IPS-NIHi11 (cell line): ENCODE data around the gene RUNX1.
"Not testable (repeated sequence)": the region's sequence is repeated elsewhere in the genome, so short reads cannot be mapped to it uniquely, and the experiment has no call there.

Experiments
- DNase-seq: peaks from one replicate; pipeline ENCODE4 v3.0.0; 2012; ENCODE audit warnings: mixed read lengths, low spot score

The RUNX1 gene

DNA sequence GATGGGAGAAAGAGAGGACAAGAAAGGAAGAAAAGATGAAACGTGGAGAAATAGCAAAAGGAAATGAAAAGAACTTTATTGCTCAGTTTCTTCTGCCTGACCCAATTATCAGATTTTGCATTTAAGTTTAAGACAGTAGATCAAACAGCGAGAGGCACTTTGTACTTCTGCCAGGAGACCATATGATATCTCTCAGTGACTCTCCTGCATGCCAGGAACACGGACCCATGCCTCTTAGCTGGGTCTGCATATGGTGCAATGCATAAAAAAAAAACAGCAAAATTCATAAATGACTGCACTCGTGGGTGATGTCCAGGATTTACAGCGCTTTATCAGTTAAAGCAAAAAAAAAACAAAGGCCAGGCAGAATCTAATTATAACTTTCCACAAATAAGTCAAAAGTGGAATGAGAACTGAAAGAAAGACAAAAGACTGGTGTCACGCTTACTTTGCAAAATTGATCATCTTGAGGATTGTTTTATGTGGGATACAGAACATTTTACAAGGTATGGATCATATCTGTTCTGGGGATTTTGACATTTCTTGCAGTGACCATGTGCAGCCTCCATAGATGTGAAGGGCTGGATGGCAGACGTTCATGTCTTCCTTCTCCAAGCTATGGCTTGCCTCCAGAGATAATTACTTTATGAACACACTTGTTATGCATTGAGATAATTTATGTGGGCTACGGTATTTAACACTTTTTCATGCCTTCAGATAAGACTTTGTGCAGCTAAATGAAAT, 79.5 kb downstream of the RUNX1 start:
- no peak for DNase-seq

DNA sequence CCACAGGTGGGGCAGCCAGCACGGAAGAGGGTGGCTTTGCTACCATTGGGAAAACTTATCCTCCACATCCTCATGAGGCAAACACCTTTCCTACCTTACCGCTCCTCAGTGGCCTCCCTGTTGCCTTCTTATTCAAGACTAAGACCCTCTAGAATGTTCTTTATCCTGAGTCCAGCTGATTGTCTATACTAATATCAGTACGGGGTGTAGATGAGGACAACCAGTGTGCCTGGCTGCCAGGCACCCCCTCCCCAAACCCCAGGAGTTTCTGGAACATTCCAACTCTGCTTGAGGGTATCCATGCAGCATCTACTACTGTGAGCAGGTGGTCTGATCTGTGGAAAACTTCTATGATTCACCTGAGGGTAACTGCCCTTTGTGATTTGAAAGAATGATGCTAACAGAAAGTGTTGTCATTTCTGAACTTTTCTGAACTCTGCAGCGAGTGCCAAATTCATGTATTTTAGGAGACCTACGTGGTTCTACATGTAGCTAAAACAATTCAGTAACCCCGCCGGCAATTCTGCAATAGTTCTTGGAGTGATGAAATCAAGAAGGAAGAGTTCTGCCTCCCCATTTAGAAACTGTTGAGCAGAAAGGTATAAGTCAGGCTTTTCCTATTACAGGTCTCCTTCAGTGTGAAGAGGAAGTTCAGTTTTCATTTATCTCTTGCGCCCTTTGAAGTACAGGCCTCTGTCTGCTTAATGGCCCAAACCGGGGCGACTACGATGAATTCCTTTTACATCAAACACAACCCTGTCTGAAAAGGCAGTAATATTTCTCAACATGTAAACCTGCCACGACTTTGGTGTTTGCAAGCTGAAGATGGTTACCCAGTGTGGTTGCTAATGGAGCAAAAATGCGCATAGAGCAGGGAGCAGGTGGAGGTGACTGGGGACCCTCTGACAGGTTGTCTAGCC, 80.4 kb downstream of the RUNX1 start:
- no peak for DNase-seq

DNA sequence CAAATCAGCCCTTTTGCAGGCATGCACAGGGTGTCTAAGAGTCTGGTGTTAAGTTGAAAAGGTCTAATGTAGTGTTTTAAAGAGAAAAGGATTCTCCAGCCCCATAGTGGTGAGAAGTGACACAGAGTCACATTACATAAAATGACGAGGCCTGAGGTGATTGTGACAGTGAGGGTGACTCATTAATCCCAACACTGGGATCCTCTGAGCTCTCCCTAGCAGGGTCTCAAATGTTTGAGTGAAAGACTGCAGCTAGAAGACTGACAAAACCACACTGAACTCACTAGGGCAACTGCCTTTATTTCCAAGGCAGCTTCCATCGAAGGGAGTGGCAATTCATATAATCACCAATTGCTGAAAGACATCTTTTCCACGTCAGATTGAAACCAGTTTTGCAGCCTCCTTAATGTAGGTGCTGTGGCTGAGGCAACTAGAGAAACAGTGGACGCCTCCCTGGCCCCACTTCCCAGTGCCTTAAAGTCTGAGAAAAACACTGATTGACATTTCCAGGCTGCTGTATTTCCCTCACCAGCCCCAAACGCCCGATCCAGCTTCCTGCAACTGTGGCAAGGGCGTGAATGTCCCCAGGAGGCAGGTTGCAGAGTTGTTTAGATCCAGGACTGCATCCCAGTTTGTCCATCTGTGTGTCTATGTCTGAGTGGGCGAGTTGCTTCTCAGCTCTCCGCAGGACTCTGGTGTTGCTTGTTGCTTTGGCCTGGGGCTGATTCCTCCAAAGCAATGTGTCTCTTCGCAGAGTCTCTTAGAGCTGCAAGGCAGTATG, 81.4 kb downstream of the RUNX1 start:
- DNase-seq = no peak

DNA sequence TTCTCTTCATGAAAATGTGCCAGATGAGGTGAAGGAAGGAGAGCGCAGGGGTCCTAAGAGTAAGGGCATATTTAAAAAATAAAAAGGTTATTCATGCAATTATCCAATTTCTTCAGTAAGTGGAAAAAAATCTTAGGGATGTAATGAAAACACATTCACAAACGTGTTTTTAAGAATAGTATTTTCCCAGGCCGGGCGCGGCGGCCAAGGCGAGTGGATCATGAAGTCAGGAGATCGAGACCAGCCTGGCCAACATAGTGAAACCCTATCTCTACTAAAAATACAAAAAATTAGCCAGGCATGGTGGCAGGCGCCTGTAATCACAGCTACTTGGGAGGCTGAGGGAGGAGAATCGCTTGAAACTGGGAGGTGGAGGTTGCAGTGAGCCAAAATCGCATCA, 82.2 kb downstream of the RUNX1 start:
- DNase-seq = not testable (repeated sequence)

DNA sequence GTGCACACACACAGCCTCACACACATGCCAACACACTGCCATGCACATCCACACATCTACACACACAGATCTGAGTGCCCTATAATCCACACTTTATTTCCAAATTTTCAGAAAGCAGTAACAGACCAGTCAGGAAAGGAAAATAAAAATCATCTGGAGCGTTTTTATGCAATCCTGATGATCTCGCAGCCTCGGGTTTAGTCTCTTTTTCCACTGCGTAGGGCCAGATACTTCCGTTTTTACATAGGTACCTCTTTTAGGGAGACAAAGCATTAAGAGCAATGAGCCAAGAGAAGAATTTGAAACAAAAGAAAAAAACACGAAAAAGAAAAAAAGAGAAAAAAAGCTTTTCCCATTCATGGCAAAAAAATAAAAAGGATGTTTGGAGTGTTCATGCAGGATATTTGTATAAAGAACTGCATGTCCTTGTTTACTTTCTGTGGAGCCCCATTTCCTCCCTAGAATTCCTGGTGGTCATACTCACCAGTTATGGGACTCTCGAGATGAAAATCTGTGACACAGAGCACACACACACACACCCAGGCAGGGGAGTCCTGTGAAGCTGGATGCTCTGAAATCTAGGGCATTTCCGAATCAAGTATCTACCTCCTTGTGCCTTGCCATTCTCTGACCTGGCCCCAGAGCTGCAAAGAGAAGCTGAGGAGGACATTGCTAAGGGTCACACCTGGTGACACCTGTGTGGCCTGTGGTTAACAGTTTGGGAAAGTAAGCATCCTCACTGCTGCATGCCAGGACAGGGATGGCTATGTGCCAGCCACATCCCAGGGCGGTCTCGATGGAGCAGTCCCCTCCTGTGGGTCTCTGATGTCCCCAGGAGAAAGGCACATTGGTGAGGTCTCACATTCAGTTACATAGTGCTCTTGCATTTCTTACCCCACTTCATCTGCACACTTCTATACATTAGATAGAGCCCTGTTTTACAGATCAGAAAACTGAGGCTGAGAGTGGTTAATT, 83.6 kb downstream of the RUNX1 start:
- no peak for DNase-seq

DNA sequence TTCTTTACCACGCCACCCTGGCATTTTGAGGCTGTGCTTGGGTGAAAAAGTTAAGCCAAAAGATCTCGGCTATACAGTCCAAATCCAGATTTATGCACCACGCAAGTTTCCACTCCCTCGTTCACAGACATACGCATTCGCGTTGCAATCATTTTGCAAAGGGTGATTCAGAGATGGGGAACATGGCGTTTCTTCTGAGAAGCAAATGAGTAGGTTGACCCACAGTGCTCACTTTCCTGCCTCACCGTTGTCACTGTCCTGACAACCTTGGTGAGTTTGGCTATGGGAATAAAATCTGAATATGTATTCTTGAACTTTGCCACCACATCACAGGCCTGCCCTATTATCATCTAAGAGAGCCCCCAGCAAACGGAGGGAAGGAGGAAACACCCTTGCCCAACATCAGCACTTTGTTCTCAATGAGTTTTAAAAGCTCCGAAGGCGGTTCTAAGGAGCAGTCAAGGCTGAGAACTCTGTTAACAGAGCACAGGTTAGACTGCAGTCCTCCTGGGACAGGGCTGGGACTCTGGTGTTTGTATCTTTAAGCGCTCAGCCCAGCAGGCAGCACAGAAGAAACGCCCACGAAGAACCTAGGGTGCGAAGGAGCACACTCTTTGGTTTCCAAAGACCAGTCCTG, 86.4 kb downstream of the RUNX1 start:
- DNase-seq = no peak

DNA sequence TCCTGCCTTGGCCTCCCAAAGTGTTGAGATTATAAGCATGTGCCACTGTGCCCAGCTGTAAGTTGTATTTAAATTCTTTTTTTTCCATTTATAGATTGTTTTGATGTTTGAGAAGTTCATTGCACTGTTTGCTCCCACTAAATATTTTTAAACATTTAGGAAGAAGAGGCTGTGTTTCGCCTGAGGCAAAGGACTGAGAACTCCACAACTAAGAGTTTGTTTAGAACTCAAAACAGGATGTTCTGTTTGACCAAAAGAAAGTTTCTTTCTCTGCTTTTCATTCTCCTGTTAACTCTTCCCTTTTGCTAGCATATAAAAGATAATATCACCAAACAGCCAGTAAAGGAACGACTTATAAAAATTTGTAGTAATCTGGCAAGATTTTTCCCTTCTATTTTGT, 87.0 kb downstream of the RUNX1 start:
- no peak for DNase-seq

DNA sequence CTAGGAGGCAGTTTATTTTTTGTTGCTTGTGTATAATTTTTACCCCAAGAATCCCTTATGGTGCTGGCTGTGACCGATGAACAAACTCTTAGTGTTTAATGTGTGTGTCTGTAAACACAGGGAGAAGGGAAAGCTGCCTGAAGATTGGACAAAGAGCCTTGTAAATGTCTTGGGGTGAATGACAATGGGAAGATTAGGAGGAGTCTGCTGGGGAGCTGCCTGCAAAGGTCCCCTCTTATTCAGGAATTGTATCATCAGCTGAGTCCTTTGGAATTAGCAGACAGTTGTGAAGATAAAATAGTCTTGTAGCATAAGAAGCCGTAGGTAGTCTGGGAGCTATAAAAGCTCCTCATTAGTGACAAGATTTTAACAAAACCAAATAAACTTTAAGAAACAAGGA, 88.4 kb downstream of the RUNX1 start:
- DNase-seq = no peak

DNA sequence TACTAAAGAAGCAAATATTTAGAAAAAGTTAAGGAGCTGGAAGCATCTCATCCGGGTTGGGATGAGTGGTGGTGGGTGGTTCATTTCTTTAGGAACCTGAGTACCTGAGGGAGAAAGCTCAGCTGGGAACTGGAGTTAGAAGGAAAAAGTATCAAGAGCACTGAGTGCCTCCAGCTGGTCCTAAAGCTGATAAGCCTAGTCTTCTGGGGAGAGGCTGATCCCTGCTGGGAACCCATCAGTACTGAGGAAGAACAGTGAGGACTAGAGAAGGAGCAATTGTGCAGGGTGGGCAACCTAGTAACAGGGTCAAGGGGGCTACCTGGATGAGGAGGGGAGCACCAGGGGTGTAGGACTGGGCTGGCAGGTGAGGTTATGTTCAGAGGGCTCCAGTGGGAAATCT, 89.5 kb downstream of the RUNX1 start:
- DNase-seq = no peak

DNA sequence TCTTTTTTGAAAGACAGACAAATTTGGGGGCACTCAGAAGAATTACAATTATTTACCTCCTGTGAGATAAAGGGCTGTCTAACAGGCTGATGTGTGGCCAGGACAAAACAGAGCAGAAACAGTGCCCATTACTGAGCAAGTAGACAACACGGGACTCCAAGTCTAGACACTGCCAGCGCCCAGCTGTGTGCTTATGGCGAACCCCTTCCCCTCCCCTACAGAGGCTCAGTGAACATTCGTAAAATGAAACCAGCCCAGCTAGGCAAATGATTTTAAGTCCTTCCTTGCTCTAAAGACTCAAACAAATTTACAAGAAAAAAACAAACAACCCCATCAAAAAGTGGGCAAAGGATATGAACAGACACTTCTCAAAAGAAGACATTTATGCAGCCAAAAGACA, 91.1 kb downstream of the RUNX1 start:
- no peak for DNase-seq

DNA sequence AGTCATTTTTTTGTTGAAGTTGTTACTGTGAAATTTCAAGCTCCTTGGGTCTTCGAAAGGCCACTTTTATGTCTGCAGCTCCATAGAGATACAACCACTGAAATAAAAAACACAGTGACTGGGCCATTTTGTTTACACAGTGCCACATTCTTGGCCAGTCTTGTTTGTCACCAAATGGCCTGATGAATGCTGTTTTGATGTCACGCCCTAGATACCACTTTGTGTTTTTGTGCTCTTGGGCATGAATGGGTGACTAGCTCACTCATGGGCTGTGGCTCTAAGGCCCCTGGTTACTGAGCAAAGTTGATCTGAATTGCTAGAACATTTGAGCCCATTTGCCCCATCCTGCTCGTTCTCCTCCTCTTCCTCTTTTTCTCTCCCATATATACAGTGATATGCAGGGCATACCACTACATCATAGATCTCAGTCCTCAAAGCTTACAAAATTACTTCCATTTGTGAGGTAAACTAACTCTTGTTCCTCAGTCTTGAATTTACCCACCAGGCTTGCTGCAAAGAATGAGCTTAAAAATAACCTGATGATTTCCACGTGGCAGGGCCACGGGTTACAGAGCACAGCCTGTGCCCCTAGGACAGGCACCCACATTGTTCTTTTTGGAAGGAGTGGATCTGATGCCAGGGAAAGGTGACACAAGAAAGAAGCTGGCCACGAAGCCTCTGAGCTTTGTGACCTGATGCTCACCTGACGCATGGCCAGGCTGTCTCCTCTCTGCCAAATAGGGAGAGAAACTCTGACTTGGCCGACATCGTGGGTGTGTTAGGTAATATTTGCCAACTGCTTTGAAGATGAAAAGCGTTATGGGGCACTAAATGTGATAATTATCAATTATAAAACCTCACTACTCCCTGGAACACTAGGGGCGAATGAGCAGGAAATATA, 92.4 kb downstream of the RUNX1 start:
- no peak for DNase-seq

DNA sequence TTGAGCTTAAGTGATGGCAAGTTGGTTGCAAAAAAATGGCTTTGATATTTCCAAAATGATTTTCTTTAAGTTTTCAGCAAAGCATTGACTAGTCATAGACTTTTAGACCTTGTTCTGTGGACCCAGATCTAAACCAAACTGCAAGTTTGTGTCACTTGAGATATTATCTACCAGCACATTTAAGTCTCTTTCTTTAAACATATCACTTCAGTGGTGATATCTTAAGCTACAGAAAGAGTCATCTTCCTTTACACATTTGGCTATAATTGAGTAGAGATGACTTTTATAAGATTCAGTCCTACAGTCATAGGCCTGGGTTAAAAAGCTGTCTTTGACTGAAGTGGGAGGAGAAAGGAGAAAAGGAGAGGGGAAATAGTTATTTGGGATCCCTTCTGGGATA, 95.2 kb downstream of the RUNX1 start:
- no peak for DNase-seq

DNA sequence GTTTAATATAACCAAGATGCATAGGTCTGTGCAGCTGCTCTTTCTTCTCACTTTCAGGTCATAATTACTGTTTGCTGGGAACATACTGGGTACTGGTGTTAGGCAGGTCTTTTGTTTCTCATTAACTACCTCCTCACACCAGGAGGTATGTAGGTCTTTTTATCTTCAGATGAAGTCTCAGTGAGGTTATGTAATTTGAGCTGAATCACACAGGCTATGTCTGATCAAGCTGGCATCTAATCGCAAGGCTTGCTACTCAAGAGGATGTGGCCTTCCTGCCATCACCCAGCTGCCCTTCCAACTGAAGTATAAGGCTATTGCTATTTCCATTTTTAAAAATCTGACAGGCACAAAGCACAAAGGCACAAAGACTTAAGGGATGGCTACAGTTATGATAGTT, 96.4 kb downstream of the RUNX1 start:
- DNase-seq = no peak

DNA sequence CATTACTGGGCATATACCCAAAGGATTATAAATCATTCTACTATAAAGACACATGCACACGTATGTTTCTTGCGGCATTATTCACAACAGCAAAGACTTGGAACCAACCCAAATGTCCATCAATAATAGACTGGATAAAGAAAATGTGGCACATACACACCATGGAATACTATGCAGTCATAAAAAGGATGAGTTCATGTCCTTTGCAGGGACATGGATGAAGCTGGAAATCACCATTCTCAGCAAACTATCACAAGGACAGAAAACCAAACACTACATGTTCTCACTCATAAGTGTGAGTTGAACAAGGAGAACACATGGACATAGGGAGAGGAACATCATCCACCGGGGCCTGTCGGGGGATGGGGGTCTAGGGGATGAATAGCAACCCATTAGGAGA, 97.2 kb downstream of the RUNX1 start:
- not testable (repeated sequence) for DNase-seq

DNA sequence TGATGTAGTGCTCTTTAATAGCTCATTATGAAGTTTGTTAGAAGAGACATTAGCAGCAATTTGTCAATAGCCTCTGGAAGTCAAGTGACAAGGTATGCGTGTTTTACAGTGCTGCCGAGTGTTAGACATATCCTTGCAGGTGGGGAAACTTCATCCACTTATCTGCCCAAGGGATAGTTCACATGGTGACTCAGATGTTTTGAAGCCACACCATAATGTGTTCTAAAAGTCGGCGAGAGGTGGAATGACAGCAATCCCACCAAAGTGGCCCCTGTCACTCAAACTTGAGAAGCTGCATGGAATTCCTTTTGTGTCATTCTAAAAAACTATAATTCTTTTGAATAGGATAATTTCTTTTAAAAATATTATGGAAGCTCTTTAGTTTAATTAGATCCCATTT, 98.1 kb downstream of the RUNX1 start:
- DNase-seq = no peak

DNA sequence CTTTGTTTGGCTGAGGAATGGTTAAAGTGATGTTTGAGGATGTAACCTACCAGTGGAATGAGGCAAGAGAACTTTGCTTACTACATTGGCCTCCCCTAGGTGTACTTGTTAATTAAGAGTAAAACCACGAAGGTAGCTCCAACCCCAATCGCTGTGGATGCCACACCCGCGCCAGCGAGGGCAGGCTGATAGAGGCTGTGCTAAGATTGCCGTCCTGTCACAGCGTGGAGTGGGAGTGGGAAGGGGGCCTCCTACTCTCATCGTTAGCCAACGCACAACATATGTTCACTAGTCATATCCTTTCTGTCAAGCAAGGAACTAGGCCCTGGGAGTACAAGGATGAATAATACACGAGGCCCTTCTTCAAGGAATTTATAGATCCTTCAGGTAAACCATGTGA, 99.6 kb downstream of the RUNX1 start:
- no peak for DNase-seq

DNA sequence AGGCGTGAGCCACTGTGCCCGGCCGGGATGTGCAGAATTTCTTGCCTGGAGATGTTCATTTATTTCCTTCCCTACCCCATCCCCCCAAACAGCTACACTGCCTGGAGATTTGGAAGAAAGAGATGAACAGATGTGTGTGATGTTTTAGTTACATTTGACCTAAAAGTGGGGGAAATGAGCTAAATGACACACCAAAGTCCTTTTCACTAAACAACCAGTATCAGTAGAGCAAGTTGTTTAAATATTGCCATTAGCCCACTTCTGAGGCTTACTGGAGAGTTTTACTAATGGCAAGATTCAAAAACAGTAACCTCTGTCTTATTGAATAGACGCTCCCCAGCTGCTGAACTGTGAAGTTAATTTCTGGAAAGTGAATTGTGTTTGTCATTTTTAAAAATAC, 100.1 kb downstream of the RUNX1 start:
- DNase-seq = no peak

DNA sequence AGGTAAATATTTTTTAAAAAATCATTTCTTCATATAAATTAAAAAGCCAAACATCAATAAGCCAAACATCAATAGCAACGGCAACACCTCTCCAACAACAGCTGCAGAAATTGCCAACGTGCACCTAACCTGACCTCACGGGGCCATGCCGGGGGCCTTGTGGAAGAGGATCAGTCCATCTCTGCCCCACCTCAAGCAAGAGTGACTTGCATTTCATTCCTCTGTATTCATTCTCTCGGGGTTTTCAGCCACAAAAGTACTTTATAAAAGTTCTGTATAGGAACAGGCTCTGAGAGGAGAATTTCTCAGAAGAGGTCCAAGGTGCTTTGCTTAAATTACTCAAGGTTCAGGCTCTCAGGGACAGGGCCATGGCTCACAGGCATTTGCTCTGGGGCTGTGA, 100.9 kb downstream of the RUNX1 start:
- DNase-seq = no peak

DNA sequence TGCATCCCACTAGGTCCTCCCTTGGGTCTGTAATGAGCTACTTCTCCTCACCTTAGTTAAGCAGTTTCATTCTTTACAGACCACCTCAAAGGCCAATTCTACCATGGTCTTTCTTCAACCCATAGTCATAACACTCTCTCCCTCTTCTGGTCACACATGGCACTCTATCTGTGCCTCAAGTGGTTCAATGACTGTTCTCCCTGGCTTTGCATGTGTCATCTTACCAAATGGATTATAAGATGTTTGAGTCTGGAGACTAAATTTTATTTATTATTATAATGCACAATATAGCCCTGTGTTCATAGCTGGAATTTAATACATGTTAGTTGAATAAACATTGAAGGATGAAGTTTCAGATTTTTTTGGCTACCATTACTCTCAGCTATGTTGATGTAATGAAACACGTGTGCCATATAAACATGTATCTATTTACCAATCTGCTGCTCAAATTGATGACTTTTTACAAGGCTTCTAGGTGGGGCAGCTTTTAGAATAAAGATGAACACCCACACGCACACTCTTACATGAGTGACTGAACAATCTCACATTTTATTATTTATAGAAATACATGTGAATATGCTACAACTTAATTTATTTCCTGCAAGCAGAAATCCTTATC, 102.1 kb downstream of the RUNX1 start:
- DNase-seq = no peak
